HG03135 (cell line): ENCODE measurements around the gene ART3.

Source experiments
- ATAC-seq: cut with Tn5 transposase; IDR thresholded peaks from one replicate; pipeline ENCODE4 v1.9.1; 2021; ENCODE audit warnings: mild to moderate bottlenecking, moderate library complexity; ENCODE audit not compliant: unreplicated experiment

Gene ART3

GRCh38 chr4:76144546-76144945, 70.0 kb downstream of the ART3 start:
- no peak for ATAC-seq

GRCh38 chr4:76147454-76148141, 73.1 kb downstream of the ART3 start:
- peak; percentile 38 for ATAC-seq

- ATAC-seq: peak; percentile 99
Observed at GRCh38 chr4:76148142-76148865, 73.8 kb downstream of the ART3 start, which contains the start of gene NUP54. TSS of gene NUP54 (minus strand) at chr4:76148397. CDS start at chr4:76148374, 23 bp downstream.

- ATAC-seq: no peak
Observed at GRCh38 chr4:76153356-76153755, 78.8 kb downstream of the ART3 start.

GRCh38 chr4:76155979-76156378, 81.5 kb downstream of the ART3 start:
- ATAC-seq: no peak

- no peak for ATAC-seq
Observed at GRCh38 chr4:76156635-76157034, 82.1 kb downstream of the ART3 start.

GRCh38 chr4:76160355-76160754, 85.8 kb downstream of the ART3 start:
- ATAC-seq: no peak
